Activated CD8-positive, alpha-beta T cell treated with anti-CD3 and anti-CD28 coated beads for 36 hours (primary cell): Measurements from ENCODE around the gene MEIOB. TPM values are rescaled to one million over a fixed set of nuclear protein-coding genes. Genes with fewer than 3 reads are reported as not detected.
A peak's percentile ranks its signal among the peaks of the same experiment; 100 is the strongest.

Experiments
- ATAC-seq: fragments of 200-7000 bp; cut with Tn5 transposase; one replicate; pipeline ENCODE4 v1.10.0; 2021; ENCODE audit warnings: mild to moderate bottlenecking, moderate library complexity
- CTCF ChIA-PET: fragments of 350-600 bp; sonication (Branson Sonifier 250); formaldehyde crosslinking; loops from one replicate; lab custom pipeline; 2021; ENCODE audit warnings: antibody characterized with exemption; lab: Charles Lee
- POLR2A ChIA-PET: fragments of 350-600 bp; sonication (Branson Sonifier 250); formaldehyde crosslinking; loops from one replicate; lab custom pipeline; 2021; ENCODE audit warnings: antibody characterized with exemption; lab: Charles Lee
- DNase-seq: peaks from one replicate; pipeline ENCODE4 v3.0.0-alpha.2; 2020
- H3K27ac Mint-ChIP-seq: one replicate; pipeline ENCODE4 v1.8.0; 2021; ENCODE audit warnings: mild to moderate bottlenecking, mixed read lengths
- H3K27me3 Mint-ChIP-seq: one replicate; pipeline ENCODE4 v1.8.0; 2021; ENCODE audit warnings: mixed read lengths
- H3K36me3 Mint-ChIP-seq: one replicate; pipeline ENCODE4 v1.8.0; 2021; ENCODE audit warnings: low read depth, mixed read lengths
- H3K4me1 Mint-ChIP-seq: one replicate; pipeline ENCODE4 v1.8.0; 2021; ENCODE audit warnings: low read depth, mixed read lengths
- H3K4me3 Mint-ChIP-seq: one replicate; pipeline ENCODE4 v1.8.0; 2021; ENCODE audit warnings: mild to moderate bottlenecking, moderate library complexity, mixed read lengths
- H3K9me3 Mint-ChIP-seq: one replicate; pipeline ENCODE4 v1.8.0; 2021; ENCODE audit warnings: mixed read lengths
- CTCF ChIP-seq: fragments of 200-600 bp; IDR thresholded peaks from one replicate; pipeline ENCODE4 v1.8.0; 2022; ENCODE audit warnings: antibody characterized with exemption, mild to moderate bottlenecking
- intact Hi-C: fragments of 100-400 bp; cut with micrococcal nuclease; formaldehyde crosslinking; loops from one replicate; pipeline ENCODE4 v1.10.0; 2022
- total RNA-seq, 2 experiments: library from RNA; stranded (reverse); gene quantifications; one replicate each; pipeline ENCODE4 v1.2.3, GENCODE V29; 2021

MEIOB gene
- total RNA-seq, 2 experiments from 2014 or later: 0.34 to 0.40 TPM

GRCh38 chr16:1825381-1825863, 46.5 kb downstream of the MEIOB start:
- no peaks in the 10 kb centered on the region for H3K27me3 Mint-ChIP-seq
- CTCF ChIA-PET: interaction anchor here (1.1 to 1.3 kb wide), 3 partner anchors 9 to 51 kb away, joined by 3 to 5 read pairs (median 4); no protein-coding TSS in a partner anchor
- no peak for DNase-seq
- no peak for ATAC-seq
- peaks cover 39% of the 10 kb centered on the region for H3K4me1 Mint-ChIP-seq
- intact Hi-C loops: no loop called here
- no peak for TF ChIP-seq CTCF
- peak overlapping the region; percentile 78 for H3K4me3 Mint-ChIP-seq
- peak overlapping the region; percentile 81 for H3K27ac Mint-ChIP-seq
- H3K36me3 Mint-ChIP-seq: peaks cover 4% of the 10 kb centered on the region
- POLR2A ChIA-PET: interaction anchor here (1.1 to 1.3 kb wide), 2 partner anchors 55 to 146 kb away, joined by 3 to 5 read pairs; partner anchors contain the start of gene TBL3
- no peaks in the 10 kb centered on the region for H3K9me3 Mint-ChIP-seq

GRCh38 chr16:1823821-1824220, 48.1 kb downstream of the MEIOB start:
- H3K4me1 Mint-ChIP-seq: peaks cover 27% of the 10 kb centered on the region
- H3K4me3 Mint-ChIP-seq: no peak overlapping the region
- ChIA-PET CTCF (interaction anchor here (1.9 kb wide), 1 partner anchor 39 kb away, joined by 4 read pairs; no protein-coding TSS in a partner anchor), POLR2A (interaction anchor here (1.4 to 1.7 kb wide), 2 partner anchors 52 to 140 kb away, joined by 3 to 4 read pairs; partner anchors contain the start of gene RPS2)
- H3K9me3 Mint-ChIP-seq: no peaks in the 10 kb centered on the region
- peaks cover 5% of the 10 kb centered on the region for H3K36me3 Mint-ChIP-seq
- peak; percentile 49 for DNase-seq
- ATAC-seq: no peak
- TF ChIP-seq CTCF: no peak
- peak overlapping the region; percentile 10 for H3K27ac Mint-ChIP-seq
- intact Hi-C loops: no loop called here
- H3K27me3 Mint-ChIP-seq: no peaks in the 10 kb centered on the region

GRCh38 chr16:1822801-1823200, 49.2 kb downstream of the MEIOB start:
- no peak for ATAC-seq
- Mint-ChIP-seq H3K27me3 (no peaks in the 10 kb centered on the region), H3K4me3 (no peak overlapping the region), H3K9me3 (no peaks in the 10 kb centered on the region), H3K36me3 (peaks cover 5% of the 10 kb centered on the region), H3K4me1 (peaks cover 20% of the 10 kb centered on the region), H3K27ac (no peak overlapping the region)
- DNase-seq: no peak
- intact Hi-C loops: no loop called here
- CTCF ChIA-PET: no interaction called here
- POLR2A ChIA-PET: interaction anchor here (1.4 to 1.7 kb wide), 2 partner anchors 51 to 141 kb away, joined by 3 to 4 read pairs; partner anchors contain the start of gene RPS2
- TF ChIP-seq CTCF: no peak

DNA sequence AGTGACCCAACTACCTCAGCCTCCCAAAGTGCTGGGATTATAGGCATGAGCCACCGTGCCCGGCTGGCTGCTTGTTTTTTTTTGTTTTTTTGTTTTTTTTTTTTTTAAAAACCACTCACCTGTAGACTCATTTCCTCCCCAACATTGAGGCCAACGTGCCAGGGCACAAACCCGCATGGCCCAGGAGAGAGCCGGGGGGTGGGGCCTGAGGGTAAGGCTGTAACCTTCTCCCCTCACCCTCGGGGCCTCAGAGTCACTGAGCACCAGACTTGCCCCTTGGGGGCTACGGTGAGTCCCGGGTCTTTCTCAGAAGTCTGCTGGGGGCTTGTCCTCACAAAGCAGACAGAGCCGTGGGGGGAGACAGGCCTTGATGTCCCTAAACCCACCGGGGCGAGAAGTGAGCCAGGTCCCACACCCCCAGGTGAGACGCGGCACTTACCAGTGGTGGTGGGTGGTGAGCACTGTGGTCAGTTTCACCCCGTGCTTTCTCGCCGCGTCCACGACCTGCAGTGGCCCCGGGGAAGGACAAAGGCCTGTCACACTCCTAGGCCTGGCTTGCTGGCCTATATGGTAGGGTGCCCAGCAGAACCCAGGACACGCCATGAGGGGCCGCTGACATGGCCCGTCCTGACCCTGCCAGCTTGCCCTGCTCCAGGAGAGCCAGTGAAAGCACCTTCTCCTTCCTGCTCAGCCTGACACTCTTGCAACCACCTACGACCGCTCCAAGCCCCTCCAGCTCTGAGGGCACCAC, 49.9 kb downstream of the MEIOB start:
- Mint-ChIP-seq H3K4me1 (peaks cover 15% of the 10 kb centered on the region), H3K27ac (no peak overlapping the region), H3K36me3 (peaks cover 4% of the 10 kb centered on the region), H3K4me3 (no peak overlapping the region), H3K9me3 (no peaks in the 10 kb centered on the region), H3K27me3 (no peaks in the 10 kb centered on the region)
- ChIA-PET POLR2A (no interaction called here), CTCF (no interaction called here)
- no peak for TF ChIP-seq CTCF
- DNase-seq (no peak), ATAC-seq (no peak)
- intact Hi-C loops: no loop called here

- peaks cover 15% of the 10 kb centered on the region for H3K4me1 Mint-ChIP-seq
- CTCF ChIA-PET: no interaction called here
- no peak overlapping the region for H3K27ac Mint-ChIP-seq
- H3K4me3 Mint-ChIP-seq: no peak overlapping the region
- H3K9me3 Mint-ChIP-seq: no peaks in the 10 kb centered on the region
- no peak for TF ChIP-seq CTCF
- intact Hi-C loops: no loop called here
- H3K36me3 Mint-ChIP-seq: peaks cover 4% of the 10 kb centered on the region
- no peak for ATAC-seq
- no peaks in the 10 kb centered on the region for H3K27me3 Mint-ChIP-seq
- no peak for DNase-seq
- POLR2A ChIA-PET: no interaction called here
These were observed 51.0 kb downstream of the MEIOB start for GRCh38 chr16:1820946-1821290.
